ENCODE results near the gene PPP1R9A. TPM values are rescaled to one million over a fixed set of nuclear protein-coding genes. Genes with fewer than 3 reads are reported as not detected.

The PPP1R9A gene
- polyA plus RNA-seq, 3 donors, result not detected

DNA sequence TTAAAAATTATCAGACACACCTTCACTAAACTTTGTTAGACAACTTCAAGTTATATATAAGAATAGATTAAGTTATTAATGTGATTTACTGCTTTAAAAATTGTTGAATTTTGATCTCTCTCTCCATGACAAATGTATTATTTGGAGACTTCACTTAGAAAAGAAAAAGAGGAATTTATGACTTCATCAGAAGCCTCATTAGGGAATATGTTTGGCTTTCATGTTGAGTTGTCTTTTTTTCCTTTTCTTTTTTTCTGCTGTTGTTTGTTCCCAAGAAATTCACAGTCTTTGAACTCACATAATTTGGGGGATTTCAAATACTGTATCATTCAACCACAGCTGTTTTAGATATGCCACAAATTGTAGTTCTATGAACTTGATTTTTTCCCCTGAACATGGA is 149.5 kb downstream of the PPP1R9A start:
- no peak overlapping the region for H3K4me3 Mint-ChIP-seq
- H3K4me3 ChIP-seq (replicated peaks in 1 of 3; ENCODE audit: low read depth in 2 of 3, low read length in 3 of 3), result no peak overlapping the region
- H3K9ac ChIP-seq (ENCODE audit: insufficient read depth, low read length, poor library complexity, severe bottlenecking), result no peak overlapping the region
- H3K79me2 ChIP-seq (ENCODE audit: insufficient read depth, low read length), result no peaks in the 10 kb centered on the region
- H3K27me3 Mint-ChIP-seq (ENCODE audit: low read depth in 3 of 3), result no peaks in the 10 kb centered on the region
- no peak for DNase-seq
- H3K9me3 ChIP-seq (replicated peaks in 1 of 2; ENCODE audit: control insufficient read depth in 1 of 2, insufficient read depth in 1 of 2, low read length in 2 of 2), result no peaks in the 10 kb centered on the region
- no peaks in the 10 kb centered on the region for H3K36me3 ChIP-seq (replicated peaks in 1 of 2; ENCODE audit: control insufficient read depth in 1 of 2, insufficient read depth in 2 of 2, low read length in 2 of 2)
- no peak overlapping the region for H3K27ac Mint-ChIP-seq
- no peak overlapping the region for H2AFZ ChIP-seq (ENCODE audit: insufficient read depth, low read depth, low read length, poor library complexity, severe bottlenecking)
- H4K20me1 ChIP-seq (ENCODE audit: insufficient read depth, low read length), result no peaks in the 10 kb centered on the region
- intact Hi-C loops (cut with micrococcal nuclease), result no loop called here
- no peaks in the 10 kb centered on the region for H3K27me3 ChIP-seq (ENCODE audit: control insufficient read depth in 2 of 2, insufficient read depth in 2 of 2, low read length in 2 of 2)
- no peaks in the 10 kb centered on the region for H3K36me3 Mint-ChIP-seq
- no peaks in the 10 kb centered on the region for H3K4me1 Mint-ChIP-seq
- H3K4me2 ChIP-seq (replicated peaks; ENCODE audit: extremely low read depth, low read length, poor library complexity, severe bottlenecking), result no peak overlapping the region
- H3K4me1 ChIP-seq (ENCODE audit: control insufficient read depth in 1 of 2, insufficient read depth in 2 of 2, low read length in 2 of 2), result no peaks in the 10 kb centered on the region
- H3K27ac ChIP-seq (ENCODE audit: low read depth in 1 of 2, low read length in 2 of 2), result no peak overlapping the region
- TF ChIP-seq, protein P1, sequence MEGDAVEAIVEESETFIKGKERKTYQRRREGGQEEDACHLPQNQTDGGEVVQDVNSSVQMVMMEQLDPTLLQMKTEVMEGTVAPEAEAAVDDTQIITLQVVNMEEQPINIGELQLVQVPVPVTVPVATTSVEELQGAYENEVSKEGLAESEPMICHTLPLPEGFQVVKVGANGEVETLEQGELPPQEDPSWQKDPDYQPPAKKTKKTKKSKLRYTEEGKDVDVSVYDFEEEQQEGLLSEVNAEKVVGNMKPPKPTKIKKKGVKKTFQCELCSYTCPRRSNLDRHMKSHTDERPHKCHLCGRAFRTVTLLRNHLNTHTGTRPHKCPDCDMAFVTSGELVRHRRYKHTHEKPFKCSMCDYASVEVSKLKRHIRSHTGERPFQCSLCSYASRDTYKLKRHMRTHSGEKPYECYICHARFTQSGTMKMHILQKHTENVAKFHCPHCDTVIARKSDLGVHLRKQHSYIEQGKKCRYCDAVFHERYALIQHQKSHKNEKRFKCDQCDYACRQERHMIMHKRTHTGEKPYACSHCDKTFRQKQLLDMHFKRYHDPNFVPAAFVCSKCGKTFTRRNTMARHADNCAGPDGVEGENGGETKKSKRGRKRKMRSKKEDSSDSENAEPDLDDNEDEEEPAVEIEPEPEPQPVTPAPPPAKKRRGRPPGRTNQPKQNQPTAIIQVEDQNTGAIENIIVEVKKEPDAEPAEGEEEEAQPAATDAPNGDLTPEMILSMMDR (IDR thresholded peaks at IDR 0.05), result no peak
- H3K9me3 Mint-ChIP-seq, result peaks cover 0 to 4% (median 2%) of the 10 kb centered on the region in 7 donors

DNA sequence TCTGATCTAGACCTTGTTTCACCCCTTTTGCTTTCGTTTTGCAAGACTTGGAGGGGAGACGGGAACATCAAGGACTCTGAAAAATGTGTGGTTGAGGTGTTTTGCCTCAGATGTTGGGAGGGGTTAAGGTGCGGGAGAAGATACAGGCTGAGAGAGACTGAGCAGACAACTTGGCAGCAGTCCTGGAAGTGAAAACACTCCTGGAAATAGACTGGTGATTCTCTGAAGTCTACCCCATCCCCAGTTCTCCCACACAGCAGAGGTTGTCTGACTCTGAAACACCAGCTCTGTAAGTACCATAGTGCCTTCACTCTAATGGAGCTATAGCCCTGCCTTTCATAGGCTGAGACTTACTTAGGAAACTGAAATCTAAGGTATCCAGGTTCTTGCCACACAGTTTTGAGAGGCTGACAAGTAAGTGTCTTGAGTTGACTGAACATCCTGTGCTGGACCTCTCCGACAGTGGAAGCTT is 152.5 kb downstream of the PPP1R9A start:
- no peak overlapping the region for H3K27ac Mint-ChIP-seq
- H3K4me3 Mint-ChIP-seq, result no peak overlapping the region
- H3K4me1 ChIP-seq (ENCODE audit: control insufficient read depth in 1 of 2, insufficient read depth in 2 of 2, low read length in 2 of 2), result no peaks in the 10 kb centered on the region
- H3K27me3 ChIP-seq (ENCODE audit: control insufficient read depth in 2 of 2, insufficient read depth in 2 of 2, low read length in 2 of 2), result no peaks in the 10 kb centered on the region
- 97% methylated on average over 3 of the region's 4 CpGs for WGBS (ENCODE audit: insufficient coverage)
- intact Hi-C loops (cut with micrococcal nuclease), result no loop called here
- no peak overlapping the region for H3K9ac ChIP-seq (ENCODE audit: insufficient read depth, low read length, poor library complexity, severe bottlenecking)
- H3K4me1 Mint-ChIP-seq, result no peaks in the 10 kb centered on the region
- H3K4me2 ChIP-seq (replicated peaks; ENCODE audit: extremely low read depth, low read length, poor library complexity, severe bottlenecking), result no peak overlapping the region
- no peaks in the 10 kb centered on the region for H3K36me3 ChIP-seq (replicated peaks in 1 of 2; ENCODE audit: control insufficient read depth in 1 of 2, insufficient read depth in 2 of 2, low read length in 2 of 2)
- H3K9me3 Mint-ChIP-seq, result peaks cover 0 to 3% (median 2%) of the 10 kb centered on the region in 7 donors
- TF ChIP-seq, protein P1 (IDR thresholded peaks at IDR 0.05), result no peak
- no peaks in the 10 kb centered on the region for H3K27me3 Mint-ChIP-seq (ENCODE audit: low read depth in 3 of 3)
- H4K20me1 ChIP-seq (ENCODE audit: insufficient read depth, low read length), result no peaks in the 10 kb centered on the region
- H3K4me3 ChIP-seq (replicated peaks in 1 of 3; ENCODE audit: low read depth in 2 of 3, low read length in 3 of 3), result no peak overlapping the region
- no peak for DNase-seq
- no peaks in the 10 kb centered on the region for H3K36me3 Mint-ChIP-seq
- H3K79me2 ChIP-seq (ENCODE audit: insufficient read depth, low read length), result no peaks in the 10 kb centered on the region
- no peak overlapping the region for H3K27ac ChIP-seq (ENCODE audit: low read depth in 1 of 2, low read length in 2 of 2)
- no peaks in the 10 kb centered on the region for H3K9me3 ChIP-seq (replicated peaks in 1 of 2; ENCODE audit: control insufficient read depth in 1 of 2, insufficient read depth in 1 of 2, low read length in 2 of 2)
- H2AFZ ChIP-seq (ENCODE audit: insufficient read depth, low read depth, low read length, poor library complexity, severe bottlenecking), result no peak overlapping the region
